WI38 (cell line): ENCODE results near the gene HOMER1.

Experiments used
- H3K4me3 ChIP-seq: 2 replicates; pipeline ENCODE4 v1.5.1; 2011; ENCODE audit warnings: low read depth, mild to moderate bottlenecking, control low read depth, low read length
- CTCF ChIP-seq: IDR thresholded peaks from 2 replicates; pipeline ENCODE4 v1.5.1; 2012; ENCODE audit warnings: low read depth, mild to moderate bottlenecking, control low read depth, low read length

Gene HOMER1

GRCh38 chr5:79480991-79481390 lies 32.9 kb downstream of the HOMER1 start:
- no peak overlapping the region for H3K4me3 ChIP-seq
- no peak for TF ChIP-seq CTCF

GRCh38 chr5:79475152-79475466 lies 38.8 kb downstream of the HOMER1 start:
- TF ChIP-seq CTCF = no peak
- no peak overlapping the region for H3K4me3 ChIP-seq

GRCh38 chr5:79474367-79475151 lies 39.4 kb downstream of the HOMER1 start:
- TF ChIP-seq CTCF = no peak
- no peak overlapping the region for H3K4me3 ChIP-seq

- no peak for TF ChIP-seq CTCF
- no peak overlapping the region for H3K4me3 ChIP-seq
Observed at GRCh38 chr5:79471556-79471955, 42.4 kb downstream of the HOMER1 start.

- no peak; the same call in 1 of the 2 replicates for TF ChIP-seq CTCF
- no peak overlapping the region for H3K4me3 ChIP-seq
Observed at GRCh38 chr5:79464695-79465332, 49.1 kb downstream of the HOMER1 start.

- TF ChIP-seq CTCF = no peak
- no peak overlapping the region for H3K4me3 ChIP-seq
Observed at GRCh38 chr5:79464278-79464677, 49.7 kb downstream of the HOMER1 start.

- no peak for TF ChIP-seq CTCF
- H3K4me3 ChIP-seq = no peak overlapping the region
Observed at GRCh38 chr5:79459626-79460025, 54.3 kb downstream of the HOMER1 start.
